HFF-Myc (cell line): ENCODE results near the gene NT5DC4.
"Not testable (repeated sequence)": the region's sequence is repeated elsewhere in the genome, so short reads cannot be mapped to it uniquely, and the experiment has no call there.

Source experiments
- DNase-seq: peaks from one replicate; pipeline ENCODE4 v3.0.0-alpha.2; 2011; ENCODE audit warnings: low read depth; ENCODE audit errors: extremely low read depth
- H3K4me3 ChIP-seq: replicated peaks from 2 replicates; pipeline ENCODE4 v1.5.1; 2011; ENCODE audit warnings: low read depth, mild to moderate bottlenecking, control low read depth, low read length
- TF ChIP-seq, protein P1 (sequence below): IDR thresholded peaks from 2 replicates; pipeline ENCODE4 v1.5.1; 2012; ENCODE audit warnings: mild to moderate bottlenecking, low read depth, low read length, control low read depth; ENCODE audit errors: missing control alignments

NT5DC4 gene

DNA sequence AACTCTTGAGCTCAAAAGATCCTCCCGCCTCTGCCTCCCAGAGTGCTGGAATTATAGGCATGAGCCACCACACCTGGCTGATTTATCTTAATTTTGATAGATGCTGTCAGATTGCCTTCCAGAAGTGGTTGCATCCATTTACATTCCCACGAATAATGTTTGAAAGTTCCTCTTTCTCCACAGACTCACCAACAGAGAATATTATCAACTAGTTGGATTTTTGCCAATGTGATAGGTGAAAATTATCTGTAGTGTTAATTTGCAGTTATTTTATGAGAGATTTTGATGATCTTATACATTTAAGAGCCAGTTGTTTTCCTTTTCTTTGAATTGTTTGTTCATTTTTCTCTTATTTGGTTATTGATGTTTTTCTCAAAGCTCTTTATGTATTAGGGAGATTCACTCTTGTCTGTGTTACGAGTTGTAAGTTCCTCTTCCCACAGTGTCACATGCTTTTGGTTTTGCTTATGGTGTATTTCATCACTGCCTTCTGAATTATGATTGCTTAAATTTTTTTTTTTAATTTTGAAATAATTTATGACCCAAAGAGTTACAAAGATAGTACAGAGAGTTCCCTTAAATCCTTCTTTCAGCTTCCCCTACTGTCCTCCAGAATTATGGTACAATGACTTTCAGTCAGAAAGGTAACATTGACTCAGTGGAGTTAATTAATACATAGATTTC is 20.7 kb upstream of the NT5DC4 start:
- TF ChIP-seq, protein P1, sequence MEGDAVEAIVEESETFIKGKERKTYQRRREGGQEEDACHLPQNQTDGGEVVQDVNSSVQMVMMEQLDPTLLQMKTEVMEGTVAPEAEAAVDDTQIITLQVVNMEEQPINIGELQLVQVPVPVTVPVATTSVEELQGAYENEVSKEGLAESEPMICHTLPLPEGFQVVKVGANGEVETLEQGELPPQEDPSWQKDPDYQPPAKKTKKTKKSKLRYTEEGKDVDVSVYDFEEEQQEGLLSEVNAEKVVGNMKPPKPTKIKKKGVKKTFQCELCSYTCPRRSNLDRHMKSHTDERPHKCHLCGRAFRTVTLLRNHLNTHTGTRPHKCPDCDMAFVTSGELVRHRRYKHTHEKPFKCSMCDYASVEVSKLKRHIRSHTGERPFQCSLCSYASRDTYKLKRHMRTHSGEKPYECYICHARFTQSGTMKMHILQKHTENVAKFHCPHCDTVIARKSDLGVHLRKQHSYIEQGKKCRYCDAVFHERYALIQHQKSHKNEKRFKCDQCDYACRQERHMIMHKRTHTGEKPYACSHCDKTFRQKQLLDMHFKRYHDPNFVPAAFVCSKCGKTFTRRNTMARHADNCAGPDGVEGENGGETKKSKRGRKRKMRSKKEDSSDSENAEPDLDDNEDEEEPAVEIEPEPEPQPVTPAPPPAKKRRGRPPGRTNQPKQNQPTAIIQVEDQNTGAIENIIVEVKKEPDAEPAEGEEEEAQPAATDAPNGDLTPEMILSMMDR, result no peak
- no peak overlapping the region for H3K4me3 ChIP-seq
- no peak for DNase-seq

DNA sequence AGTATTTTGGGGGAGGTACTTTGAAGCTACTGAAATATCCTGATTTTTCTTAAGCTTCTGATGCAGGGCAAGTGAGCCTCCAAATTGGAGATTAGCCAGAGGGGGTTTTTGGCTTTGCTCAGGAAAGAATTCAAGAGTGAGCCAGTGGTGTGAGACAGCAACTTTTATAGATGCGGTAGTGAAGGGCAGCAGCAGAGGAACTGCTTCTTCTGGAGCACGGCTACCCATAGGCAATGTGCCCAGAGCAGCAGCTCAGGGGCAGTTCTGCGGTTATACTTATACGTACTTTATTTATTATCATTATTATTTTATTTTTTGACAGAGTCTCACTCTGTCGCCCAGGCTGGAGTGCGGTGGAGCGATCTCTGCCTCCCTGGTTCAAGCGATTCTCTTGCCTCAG is 19.8 kb upstream of the NT5DC4 start:
- DNase-seq, result no peak

DNA sequence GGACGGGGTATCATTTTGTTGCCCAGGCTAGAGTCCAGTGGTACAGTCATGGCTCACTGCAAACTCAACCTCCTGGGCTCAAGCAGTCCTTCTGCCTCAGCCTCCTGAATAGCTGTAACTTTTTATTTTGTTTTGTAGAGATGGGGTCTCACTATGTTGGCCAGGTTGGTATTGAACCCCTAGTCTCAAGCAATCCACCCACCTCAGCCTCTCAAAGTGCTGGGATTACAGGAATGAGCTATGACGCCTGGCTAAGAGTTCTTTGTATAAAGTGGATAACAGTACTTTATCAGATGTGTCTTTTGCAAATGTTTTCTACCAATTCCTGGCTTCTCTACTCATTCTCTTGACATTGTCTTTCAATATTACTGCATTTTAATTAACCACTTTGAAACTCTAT is 17.1 kb upstream of the NT5DC4 start:
- DNase-seq, result no peak
- TF ChIP-seq, protein P1, result no peak
- H3K4me3 ChIP-seq, result no peak overlapping the region

More for the DNA sequence above, 19.8 kb upstream of the NT5DC4 start:
- TF ChIP-seq, protein P1, result no peak
- no peak overlapping the region for H3K4me3 ChIP-seq

DNA sequence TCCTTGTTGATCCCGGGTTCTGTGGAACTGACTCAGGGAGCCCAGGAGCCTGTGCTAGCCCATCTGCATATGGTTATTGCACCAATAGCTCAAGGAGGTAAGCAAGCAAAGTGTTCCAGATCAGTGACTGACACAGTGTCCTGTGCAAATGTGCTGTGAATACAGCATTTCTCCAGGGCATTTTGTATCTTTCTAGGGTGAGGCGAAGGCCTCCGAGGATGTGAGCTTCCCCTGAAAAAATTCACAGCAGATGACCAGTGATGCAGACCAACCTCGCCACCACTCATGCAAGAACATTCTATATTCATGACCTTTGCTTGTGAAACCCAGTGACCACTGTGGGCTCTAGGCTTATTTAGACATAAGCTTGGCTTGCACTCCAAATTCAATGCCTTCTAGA is 15.2 kb upstream of the NT5DC4 start:
- TF ChIP-seq, protein P1, result no peak
- DNase-seq, result no peak
- H3K4me3 ChIP-seq, result no peak overlapping the region

DNA sequence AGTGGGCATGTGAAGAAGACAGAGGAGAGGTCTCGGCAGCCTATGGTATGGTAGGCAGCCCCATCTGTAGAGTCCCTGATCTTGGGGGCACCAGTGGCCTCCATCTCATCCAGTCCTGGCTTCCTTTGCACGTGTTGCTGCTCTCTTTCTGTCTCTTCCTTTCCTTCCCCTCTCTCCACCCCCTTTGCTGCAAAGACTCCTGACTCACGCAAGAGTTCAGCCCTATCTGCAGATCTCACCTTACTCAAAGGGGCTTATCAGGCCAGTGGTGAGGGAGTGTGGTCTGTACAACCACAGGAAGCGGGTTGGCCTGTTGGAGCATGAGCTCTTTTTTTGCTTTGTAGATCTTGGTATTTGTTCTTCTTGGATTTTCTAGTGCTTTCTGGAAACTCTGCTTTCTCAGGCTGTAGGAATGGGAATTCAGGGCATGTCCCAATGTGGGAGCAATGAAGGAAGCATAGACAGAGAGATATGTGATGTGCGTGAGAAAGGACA is 14.6 kb upstream of the NT5DC4 start:
- DNase-seq, result no peak
- TF ChIP-seq, protein P1, result no peak
- H3K4me3 ChIP-seq, result no peak overlapping the region

DNA sequence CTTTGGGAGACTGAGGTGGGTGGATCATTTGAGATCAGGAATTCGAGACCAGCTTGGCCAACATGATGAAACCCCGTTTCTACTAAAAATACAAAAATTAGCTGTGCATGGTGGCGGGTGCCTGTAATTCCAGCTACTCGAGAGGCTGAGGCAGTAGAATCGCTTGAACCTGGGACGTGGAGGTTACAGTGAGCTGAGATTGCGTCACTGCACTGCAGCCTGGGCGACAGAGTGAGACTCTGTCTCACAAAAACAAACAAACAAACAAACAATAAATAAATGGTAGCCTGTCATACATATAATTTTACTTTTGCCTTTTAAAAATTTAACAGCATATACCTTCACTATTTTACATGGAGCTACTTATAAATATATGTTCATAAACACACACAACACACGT is 13.9 kb upstream of the NT5DC4 start:
- not testable (repeated sequence) for H3K4me3 ChIP-seq, DNase-seq

DNA sequence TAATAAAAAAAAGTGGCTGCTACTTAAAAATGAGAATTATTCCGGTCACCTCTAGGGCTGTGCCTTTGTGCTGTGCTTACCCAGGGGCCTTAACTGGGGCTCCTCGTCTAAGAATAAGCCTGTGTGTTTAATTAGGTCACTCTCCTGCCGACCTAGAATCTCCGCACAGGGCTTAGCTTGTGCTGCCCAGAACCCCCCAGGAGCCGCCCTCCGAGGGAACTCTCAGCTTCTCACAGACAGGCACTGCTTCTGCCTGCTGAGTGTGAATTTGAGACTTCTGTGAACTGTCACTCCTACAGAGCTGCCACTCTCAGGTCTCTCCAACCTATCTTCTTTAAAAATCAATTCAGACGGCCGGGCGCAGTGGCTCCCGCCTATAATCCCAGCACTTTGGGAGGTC is 11.9 kb upstream of the NT5DC4 start:
- TF ChIP-seq, protein P1, result no peak
- no peak overlapping the region for H3K4me3 ChIP-seq
- DNase-seq, result no peak
